Thoracic aorta (tissue), 2 donors: ENCODE measurements around the gene CNTN4. TPM values are rescaled to one million over a fixed set of nuclear protein-coding genes. Genes with fewer than 3 reads are reported as not detected.

Experiments
- ATAC-seq: fragments of 150-250 bp; one replicate; pipeline ENCODE4 v1.8.0; 2017; ENCODE audit warnings: low read depth; ENCODE audit not compliant: insufficient number of reproducible peaks, low FRiP score
- DNase-seq: peaks from one replicate; pipeline ENCODE4 v3.0.0-alpha.2; 2020; ENCODE audit warnings: low spot score
- H3K27ac ChIP-seq, 2 donors: fragments of 200-600 bp; sonication (generic); 1 replicate in 1 of 2; 2 replicates in 1 of 2; pipeline ENCODE4 v1.5.1; 2016; ENCODE audit warnings: mild to moderate bottlenecking in 2 of 2, moderate library complexity in 2 of 2
- H3K27me3 ChIP-seq: fragments of 200-600 bp; sonication (generic); replicated peaks from 2 replicates; pipeline ENCODE4 v1.6.0; 2016; ENCODE audit warnings: mild to moderate bottlenecking; ENCODE audit not compliant: insufficient read depth
- H3K36me3 ChIP-seq: fragments of 200-600 bp; sonication (generic); one replicate; pipeline ENCODE4 v1.5.1; 2016
- H3K4me1 ChIP-seq, 2 donors: fragments of 200-600 bp; sonication (generic); 1 replicate in 1 of 2; 2 replicates in 1 of 2; pipeline versions ENCODE4 v1.5.1 to v1.6.0; 2016; ENCODE audit warnings: low read depth in 2 of 2, mild to moderate bottlenecking in 1 of 2; ENCODE audit not compliant: control insufficient read depth in 1 of 2
- H3K4me3 ChIP-seq: fragments of 200-600 bp; sonication (generic); 2 replicates; pipeline ENCODE4 v1.5.1; 2016; ENCODE audit warnings: mild to moderate bottlenecking
- H3K9me3 ChIP-seq: fragments of 200-600 bp; sonication (generic); 2 replicates; pipeline ENCODE4 v1.5.1; 2016
- total RNA-seq, 2 donors: library from RNA; depleted of rRNA; stranded (reverse); fragments of >200 nt; gene quantifications; one replicate each; pipeline versions ENCODE4 v1.1.0 to v1.2.3, GENCODE V29; 2016
- TF ChIP-seq, protein P1 (sequence below): fragments of 200-600 bp; sonication (generic); IDR thresholded peaks from one replicate; pipeline ENCODE4 v1.5.1; 2019; ENCODE audit warnings: antibody characterized with exemption

Gene CNTN4
- total RNA-seq, 2 donors from 2014 or later: 103 to 116 TPM

DNA sequence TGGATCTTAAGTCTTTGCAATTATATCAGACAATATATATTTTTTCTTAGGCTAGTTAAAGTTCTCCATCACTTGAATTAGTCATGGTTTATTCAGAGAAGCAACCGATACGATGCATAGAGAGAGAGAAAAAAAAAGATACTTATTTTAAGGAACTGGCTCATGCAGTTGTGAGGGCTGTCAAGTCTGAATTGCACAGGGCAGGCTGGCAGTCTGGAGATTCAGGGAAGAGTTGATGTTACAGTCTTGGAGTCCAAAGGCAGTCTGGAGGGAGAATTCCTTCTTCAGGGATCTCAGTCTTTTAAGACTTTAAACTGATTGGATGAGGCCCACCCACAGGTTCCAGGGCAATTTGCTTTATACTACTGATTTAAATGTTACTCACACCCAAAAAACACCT is 598.9 kb downstream of the CNTN4 start:
- Histone ChIP-seq H3K4me3 (no peak overlapping the region), H3K36me3 (no peaks in the 10 kb centered on the region), H3K4me1 (no peaks in the 10 kb centered on the region), H3K27me3 (no peaks in the 10 kb centered on the region), H3K27ac (no peak overlapping the region), H3K9me3 (no peaks in the 10 kb centered on the region)
- no peak for ATAC-seq
- DNase-seq: no peak
- TF ChIP-seq, protein P1, sequence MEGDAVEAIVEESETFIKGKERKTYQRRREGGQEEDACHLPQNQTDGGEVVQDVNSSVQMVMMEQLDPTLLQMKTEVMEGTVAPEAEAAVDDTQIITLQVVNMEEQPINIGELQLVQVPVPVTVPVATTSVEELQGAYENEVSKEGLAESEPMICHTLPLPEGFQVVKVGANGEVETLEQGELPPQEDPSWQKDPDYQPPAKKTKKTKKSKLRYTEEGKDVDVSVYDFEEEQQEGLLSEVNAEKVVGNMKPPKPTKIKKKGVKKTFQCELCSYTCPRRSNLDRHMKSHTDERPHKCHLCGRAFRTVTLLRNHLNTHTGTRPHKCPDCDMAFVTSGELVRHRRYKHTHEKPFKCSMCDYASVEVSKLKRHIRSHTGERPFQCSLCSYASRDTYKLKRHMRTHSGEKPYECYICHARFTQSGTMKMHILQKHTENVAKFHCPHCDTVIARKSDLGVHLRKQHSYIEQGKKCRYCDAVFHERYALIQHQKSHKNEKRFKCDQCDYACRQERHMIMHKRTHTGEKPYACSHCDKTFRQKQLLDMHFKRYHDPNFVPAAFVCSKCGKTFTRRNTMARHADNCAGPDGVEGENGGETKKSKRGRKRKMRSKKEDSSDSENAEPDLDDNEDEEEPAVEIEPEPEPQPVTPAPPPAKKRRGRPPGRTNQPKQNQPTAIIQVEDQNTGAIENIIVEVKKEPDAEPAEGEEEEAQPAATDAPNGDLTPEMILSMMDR: no peak

DNA sequence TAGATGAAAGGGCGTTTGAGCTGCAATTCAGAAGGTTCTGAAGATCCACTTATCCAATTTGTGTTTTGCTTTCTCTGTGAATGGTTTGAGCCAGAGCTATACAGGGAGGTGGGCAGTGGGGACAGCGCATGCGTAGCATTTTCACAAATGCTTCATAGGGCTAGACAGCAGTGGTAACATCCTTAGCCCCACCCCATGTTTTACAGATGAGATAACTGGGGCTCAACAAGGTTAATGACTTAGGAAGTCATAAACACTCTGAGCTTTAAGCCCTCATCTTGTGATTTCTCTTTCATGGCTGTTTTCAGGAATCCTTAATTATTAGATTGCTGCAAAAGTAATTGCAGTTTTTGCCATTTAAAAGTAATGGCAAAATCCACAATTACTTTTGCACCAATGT is 602.8 kb downstream of the CNTN4 start:
- no peaks in the 10 kb centered on the region for H3K9me3 ChIP-seq
- H3K27me3 ChIP-seq: no peaks in the 10 kb centered on the region
- H3K36me3 ChIP-seq: no peaks in the 10 kb centered on the region
- DNase-seq (no peak), ATAC-seq (no peak)
- no peaks in the 10 kb centered on the region for H3K4me1 ChIP-seq
- H3K27ac ChIP-seq: no peak overlapping the region
- TF ChIP-seq, protein P1: no peak
- H3K4me3 ChIP-seq: no peak overlapping the region

DNA sequence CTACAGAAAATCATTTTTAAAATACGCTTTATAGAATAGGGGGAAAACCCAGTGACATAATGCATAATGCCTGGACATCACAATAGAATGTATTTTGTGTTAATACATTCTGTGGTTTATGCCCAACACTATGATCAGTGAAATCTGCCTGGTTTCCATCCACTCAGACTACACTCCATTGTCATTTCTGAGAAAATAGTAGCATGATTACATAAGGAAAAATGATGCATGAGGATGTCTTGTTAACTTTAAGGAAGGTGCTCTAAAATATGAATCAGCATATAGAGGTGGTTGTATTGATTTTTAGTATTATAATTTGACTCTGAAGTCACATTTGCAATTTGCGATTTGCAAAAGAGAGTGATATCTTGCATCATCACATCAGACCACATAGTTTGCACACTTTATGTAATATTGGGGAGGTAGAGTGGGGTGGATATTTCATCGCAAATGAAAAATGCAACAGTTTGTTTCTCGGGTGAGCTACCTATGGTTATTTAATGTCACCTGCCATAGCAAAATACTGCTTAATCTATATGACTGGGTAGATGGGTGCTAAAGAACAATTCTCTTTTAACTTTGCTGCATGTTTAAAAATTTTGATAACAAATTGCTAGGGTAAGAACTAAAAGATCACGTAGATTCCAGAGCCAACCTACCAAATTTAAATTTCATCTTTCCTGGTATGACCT is 607.6 kb downstream of the CNTN4 start:
- ATAC-seq: no peak
- no peak for DNase-seq
- H3K27me3 ChIP-seq: no peaks in the 10 kb centered on the region
- TF ChIP-seq, protein P1: no peak
- no peak overlapping the region for H3K4me3 ChIP-seq
- H3K9me3 ChIP-seq: no peaks in the 10 kb centered on the region
- H3K27ac ChIP-seq: no peak overlapping the region
- no peaks in the 10 kb centered on the region for H3K4me1 ChIP-seq
- no peaks in the 10 kb centered on the region for H3K36me3 ChIP-seq

DNA sequence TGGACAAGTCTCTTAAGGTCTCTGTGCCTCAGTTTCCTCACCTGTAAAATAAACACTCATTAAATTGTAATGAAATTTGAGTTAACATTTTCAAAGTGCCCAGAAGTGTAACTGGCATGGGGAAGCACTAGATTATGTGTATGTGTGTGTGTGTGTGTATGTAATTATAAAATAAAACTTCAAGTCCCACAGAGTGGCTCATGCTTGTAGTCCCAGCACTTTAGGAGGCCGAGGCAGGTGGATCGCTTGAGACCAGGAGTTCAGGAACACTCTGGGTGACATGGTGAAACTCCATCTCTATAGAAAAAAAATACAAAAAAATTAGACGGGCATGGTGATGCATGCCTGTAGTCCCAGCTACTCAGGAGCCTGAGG is 608.2 kb downstream of the CNTN4 start:
- Histone ChIP-seq H3K27me3 (no peaks in the 10 kb centered on the region), H3K27ac (no peak overlapping the region), H3K4me3 (no peak overlapping the region), H3K9me3 (no peaks in the 10 kb centered on the region), H3K36me3 (no peaks in the 10 kb centered on the region), H3K4me1 (no peaks in the 10 kb centered on the region)
- ATAC-seq: no peak
- DNase-seq: no peak
- TF ChIP-seq, protein P1: no peak

DNA sequence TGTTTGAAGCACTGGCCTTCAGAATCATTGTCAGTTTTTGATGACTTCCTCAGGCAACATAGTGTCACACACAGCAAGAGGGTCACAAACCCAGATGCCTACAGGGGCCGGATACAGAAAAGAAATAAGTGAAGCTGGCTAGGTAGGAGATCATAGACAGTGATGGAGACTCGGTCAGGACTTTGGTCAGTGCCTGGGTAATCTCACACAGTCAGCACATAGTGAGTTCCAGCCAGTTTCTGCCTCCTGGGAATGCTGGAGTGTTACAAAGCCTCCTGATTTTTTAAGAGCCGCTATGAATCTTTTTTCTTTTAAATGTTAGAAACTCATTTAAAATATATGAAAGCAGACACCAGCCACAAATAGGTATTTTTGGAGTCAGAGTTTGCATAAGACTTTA is 612.4 kb downstream of the CNTN4 start:
- Histone ChIP-seq H3K27me3 (no peaks in the 10 kb centered on the region), H3K27ac (no peak overlapping the region), H3K4me3 (no peak overlapping the region), H3K36me3 (no peaks in the 10 kb centered on the region), H3K9me3 (no peaks in the 10 kb centered on the region), H3K4me1 (no peaks in the 10 kb centered on the region)
- ATAC-seq: no peak
- TF ChIP-seq, protein P1: no peak
- no peak for DNase-seq
